Hypothalamus (tissue), 51 donors: ENCODE data around the gene SPO11.

Experiments
- DNase-seq, 51 donors: peaks; one replicate each; lab custom pipeline; 2025; lab: John Stamatoyannopoulos, UW

SPO11 gene, protein sequence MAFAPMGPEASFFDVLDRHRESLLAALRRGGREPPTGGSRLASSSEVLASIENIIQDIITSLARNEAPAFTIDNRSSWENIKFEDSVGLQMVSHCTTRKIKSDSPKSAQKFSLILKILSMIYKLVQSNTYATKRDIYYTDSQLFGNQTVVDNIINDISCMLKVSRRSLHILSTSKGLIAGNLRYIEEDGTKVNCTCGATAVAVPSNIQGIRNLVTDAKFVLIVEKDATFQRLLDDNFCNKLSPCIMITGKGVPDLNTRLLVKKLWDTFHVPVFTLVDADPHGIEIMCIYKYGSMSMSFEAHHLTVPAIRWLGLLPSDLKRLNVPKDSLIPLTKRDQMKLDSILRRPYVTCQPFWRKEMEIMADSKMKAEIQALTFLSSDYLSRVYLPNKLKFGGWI

DNA sequence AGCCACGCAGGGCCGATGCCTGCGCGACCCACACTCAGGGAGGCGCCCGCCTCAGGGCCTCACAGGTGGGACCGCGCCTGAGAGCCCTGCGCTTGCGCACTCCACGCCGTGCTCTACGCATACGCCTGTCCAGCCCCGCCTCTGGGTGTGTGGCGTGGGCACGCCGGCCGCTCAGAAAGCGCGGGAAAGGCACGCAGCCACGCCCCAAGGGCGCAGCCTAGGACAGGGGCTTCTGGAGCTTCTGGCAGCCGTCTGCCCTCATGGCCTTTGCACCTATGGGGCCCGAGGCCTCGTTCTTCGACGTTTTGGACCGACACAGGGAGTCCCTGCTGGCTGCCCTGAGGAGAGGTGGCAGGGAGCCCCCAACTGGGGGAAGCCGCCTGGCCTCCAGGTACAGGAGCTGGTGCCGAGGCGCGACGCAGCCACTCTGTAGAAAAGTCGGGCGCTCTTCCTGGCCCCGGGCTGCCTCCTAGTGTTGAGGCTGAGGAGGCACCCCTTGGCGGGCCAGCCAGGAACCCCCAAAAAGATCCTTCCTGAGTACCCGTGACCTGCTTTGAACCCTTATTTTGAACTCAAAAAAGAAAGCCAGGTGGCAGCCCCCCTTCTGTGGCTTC lies at the start of gene SPO11:
SPO11 (plus strand) TSS at position 196 of the 614 bp plus-strand sequence; CDS start at position 261, 65 bp downstream.
- peak in 1 of 51 donors; percentile 14 for DNase-seq

DNA sequence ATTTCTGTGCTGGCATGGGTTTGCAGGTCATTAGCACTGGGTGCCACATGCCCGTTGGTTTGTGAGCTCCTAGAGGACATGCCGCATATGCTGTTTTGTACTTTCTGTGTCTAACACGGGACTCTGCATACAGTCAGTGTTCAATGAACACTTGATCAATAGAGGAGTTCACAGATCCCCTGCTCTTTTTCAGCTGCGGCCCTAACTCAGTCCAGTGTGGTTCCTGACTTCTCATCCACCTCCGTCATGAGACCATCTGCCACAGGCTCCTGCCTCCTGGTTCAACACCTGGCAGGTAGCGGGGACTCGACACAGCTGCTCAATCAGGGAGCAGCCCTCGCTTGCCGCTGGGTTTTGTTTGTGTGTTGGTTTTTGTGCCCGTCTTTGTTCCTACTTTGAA lies 49.4 kb upstream of the SPO11 start:
- DNase-seq = no peak

DNA sequence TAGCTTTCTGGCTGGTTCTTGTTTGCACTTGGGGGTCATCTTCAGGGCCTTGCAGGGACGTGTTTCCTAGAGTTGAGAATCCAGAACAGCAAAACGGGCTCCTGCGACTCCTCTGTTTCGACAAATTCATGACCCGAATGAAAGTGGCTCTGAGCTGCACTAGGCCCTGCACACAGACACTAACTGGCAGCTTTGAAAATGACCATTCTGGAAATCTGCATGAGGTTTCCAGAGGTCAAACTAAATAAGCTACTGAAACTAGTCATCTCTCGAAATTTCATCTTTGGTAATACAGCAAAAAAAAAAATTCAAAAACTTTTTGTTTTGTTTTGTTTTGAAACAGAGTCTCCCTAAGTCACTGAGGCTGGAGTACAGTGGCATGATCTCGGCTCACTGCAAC lies 47.7 kb upstream of the SPO11 start:
- peak in 1 of 51 donors; percentile 12 for DNase-seq

DNA sequence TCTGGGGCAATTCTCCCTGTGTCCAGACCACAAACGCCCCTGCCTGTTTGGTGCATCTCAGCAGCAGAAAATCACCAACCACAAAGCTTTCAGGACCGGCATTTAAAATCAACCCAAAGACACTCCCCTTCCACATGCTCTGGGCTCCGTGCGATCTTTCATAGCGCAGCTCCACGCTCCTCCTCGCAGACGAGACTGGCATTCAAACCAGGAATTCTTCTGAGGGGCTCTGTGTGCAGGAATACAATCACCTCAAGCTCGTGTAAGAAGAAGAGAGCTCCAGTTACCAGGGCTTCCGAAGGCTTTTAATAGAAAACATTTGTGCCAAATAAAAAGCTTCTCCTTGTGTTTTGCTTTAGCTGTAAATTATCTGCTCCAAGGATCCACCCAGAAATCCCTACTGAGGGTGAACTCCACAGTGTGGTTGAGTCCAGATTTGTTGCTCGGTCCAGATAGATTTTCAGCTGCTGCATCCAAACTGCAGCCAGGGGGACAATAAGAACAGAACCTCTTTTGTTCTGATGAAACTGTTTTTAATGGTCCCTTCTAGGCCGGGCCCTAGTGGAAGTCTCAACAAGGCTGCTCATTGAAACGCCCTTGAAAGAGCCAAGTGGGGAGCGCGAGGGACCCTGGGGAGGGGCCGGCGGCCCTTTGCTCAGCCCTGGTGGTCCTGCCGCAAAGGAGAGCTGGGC lies 46.8 kb upstream of the SPO11 start:
- DNase-seq = peak in 28 of 51 donors; percentile 26 to 91 (median 50)

DNA sequence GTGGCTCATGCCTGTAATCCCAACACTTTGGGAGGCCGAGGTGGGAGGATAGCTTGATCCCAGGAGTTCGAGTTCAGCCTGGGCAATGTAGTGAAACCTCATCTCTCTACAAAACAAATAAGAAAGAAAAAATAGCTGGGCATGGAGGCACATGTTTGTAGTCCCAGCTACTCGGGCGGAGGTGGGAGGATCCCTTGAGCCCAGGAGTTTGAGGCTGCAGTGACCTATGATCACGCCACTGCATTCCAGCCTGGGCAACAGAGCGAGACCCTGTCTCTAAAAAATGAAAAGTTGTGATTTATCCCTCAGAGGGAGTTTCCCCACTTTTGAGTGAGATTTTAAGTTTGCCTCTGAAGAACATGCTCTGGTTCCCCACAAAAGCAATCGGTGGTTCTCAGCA lies 45.7 kb upstream of the SPO11 start:
- DNase-seq = no peak

DNA sequence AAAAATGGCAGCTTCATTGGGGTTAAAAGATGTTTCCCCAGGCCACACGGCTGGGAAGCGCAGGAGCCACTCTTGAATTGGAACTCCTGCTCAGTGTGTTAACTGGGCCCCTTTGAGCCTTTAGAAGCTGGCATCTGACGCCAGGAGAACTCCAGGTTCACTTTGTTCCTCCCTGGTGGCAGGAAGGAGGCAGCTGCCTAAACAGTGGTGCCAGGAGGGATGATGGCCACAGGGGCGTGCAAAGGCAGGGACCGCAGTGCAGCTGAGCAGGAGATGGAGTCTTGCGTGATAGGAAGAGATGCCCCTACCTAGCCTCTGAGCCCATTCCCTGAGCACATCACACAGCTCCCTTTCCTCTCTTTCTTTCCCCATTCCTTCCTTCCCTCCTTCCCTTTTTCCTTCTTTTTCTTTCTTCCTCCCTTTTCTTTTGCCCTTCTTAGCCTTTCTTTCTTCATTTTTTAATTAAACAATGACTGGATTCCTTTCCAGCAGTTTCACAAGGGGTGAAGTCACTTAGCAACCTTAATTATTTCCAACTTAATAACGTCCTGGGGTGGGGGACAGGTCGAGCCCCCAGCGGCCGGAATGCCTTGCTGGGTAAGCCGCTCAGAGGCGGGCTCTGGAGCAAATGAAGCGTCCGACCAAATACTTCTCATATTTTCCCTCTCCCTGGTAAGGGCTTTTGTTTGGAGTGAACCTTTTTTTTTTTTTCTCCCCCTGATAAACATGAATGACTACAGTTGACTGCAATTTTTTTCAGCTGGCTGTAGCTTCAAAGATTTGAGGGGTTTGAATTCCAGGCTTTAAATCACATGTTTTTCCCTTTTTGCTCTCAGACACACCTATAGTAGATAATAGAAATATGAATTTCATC lies 42.4 kb upstream of the SPO11 start:
- peak in 3 of 51 donors; percentile 12 to 25 (median 21) for DNase-seq

DNA sequence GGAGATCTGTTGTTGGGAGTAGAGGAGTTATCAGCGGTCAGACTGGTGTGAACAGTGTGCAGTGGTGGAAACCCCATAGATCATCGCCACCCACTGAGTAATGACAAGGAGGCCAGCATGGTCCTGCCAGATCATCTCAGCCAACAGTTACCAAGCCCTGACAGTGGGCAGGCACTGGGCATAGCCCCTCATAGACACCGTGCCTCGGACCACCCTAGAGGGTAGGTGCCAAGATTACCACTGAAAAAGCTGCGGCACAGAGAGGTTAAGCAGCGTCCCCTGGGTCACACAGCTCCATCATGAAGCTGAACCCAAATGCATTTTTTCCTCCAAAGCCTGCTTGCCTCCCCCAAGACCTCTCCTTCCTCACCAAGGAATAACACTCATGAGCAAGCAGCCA lies 41.7 kb upstream of the SPO11 start:
- DNase-seq = no peak

DNA sequence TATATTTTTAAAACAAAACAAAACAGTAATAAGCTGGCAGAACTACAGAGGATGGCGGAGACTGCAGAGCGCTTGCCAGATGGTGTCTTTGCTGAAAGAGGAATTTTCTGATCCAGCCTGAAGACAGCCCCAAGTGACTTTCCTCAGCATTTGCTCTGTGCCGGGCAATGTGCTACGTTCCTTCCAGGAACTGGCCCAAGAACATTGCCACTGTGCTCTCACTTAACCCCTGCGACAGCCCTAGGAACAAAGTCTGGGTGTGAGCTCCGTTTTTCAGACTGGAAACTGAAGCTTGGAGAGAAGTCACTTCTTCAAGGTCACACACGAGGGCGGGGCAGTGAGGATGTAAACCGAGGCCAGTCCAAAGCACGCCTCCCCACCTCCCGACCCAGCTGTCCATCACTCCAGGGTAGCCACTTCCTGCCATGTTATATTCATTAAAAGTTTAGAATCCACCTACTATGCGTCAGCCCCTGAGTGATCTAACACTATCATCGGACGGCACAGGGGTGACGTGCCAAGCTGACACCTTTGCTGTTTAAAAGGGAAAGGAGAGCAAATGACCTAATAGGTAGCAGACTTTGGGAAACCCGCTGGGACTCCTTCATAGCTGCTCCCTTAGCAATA lies 40.8 kb upstream of the SPO11 start:
- DNase-seq = peak in 18 of 51 donors; percentile 19 to 59 (median 34)

DNA sequence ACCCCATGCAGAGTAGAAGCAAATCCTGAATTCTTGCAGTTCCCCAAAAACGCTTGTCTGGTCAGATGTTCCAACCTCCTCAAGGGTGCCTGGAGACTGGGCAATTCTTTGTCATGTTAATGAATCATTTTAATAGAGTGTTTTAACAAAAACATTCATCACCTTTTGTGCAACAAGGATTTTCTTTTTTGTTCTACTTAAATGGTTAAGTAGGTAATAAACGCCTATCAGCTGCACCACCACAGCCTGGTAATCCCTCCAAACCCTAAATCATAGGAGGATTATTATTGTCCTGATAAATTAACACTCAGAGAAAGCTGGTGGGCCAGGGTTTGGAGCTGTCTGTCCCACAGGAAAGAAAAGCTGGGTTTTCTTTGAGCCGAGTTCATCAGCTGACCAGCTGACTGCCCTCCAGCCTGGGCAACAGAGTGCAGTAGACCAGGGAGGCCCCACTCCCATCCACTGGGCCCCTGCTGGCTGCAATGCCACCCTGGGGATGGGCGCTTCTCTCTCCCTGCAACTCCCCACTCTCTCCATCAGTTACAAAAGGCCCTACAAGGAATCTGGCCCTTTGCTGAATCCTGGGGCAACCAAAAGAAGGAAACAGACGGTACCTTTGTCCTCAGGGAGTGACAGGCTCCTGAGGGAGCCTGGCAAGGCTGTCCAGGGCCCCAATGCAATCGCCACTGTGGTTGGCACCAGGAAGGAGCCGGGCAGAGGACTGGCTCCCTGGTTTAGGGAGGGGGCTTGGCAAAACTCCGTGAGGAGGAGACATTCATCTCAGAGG lies 40.0 kb upstream of the SPO11 start:
- DNase-seq = peak in 29 of 51 donors; percentile 22 to 95 (median 72)

DNA sequence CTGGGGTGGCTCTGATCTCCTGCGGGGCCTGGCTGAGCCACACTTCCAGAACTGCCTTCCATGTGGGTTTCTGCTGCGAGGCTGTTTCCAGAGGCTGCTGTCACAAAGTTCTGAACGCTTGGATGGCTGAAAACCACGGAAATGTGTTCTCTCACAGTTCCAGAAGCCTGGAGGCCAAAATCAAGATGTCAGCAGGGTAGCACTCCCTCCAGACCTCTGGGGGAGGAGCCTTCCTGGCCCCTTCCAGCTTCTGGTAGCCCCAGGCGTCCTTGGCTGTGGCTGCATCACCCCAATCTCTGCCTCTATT lies 39.5 kb upstream of the SPO11 start:
- DNase-seq = peak in 1 of 51 donors; percentile 72

DNA sequence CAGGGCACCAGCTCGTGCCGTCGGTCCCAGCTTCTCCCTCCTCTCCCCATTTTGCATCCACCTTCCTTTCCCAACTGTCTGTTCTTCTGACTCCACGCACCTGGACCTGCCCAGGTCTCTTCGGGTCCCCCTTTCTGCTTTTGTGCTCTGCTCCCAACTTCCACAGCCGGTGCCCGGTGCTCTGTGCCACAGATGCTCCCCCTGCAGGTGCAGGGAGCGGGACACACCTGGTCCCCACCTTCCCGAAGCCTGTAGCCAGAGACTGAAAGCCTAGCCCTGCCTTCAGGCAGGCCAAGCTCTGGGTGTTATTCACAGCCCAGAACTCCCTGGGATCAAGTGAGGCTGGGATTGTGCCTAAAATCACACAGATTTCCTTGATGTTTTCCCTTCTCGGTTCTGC lies 38.6 kb upstream of the SPO11 start:
- DNase-seq = no peak

DNA sequence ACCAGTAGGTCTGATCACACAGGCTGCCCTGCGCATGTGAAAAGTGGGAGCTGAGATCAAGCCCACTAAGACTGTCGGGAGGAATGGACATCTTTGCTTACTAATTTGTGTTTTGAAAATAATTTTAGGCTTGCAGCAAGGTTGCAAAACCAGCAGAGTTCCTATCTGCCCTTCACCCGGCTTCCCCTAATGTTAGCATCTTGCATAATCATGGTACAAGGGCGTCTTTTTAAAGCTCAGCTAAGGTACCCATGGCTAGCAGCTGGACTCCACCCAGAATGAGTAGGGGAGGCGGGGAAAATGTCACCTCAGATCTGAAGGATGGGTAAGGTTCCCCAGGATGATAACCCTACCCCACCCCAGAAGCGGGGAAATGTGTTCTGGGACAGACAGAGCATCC lies 37.9 kb upstream of the SPO11 start:
- DNase-seq = no peak

DNA sequence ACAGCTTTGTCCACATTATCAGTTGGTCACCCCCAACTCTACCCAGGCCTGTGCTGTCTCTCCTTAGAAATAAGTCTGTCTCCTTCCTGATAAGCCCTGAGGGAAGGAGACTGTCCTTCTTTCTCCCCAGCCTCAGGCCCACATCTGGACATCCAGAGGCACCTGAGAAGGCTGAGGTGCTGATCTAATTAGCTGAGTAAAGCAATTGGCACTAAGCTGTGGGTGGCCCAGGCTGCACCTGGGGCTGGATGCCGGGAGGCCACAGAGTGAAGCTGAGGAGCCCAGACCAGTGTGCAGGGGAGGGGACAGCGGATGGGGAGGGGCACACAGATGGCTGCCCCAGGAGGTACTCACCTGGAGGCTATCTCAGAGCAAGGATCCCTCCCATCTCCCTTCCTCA lies 37.0 kb upstream of the SPO11 start:
- no peak for DNase-seq

DNA sequence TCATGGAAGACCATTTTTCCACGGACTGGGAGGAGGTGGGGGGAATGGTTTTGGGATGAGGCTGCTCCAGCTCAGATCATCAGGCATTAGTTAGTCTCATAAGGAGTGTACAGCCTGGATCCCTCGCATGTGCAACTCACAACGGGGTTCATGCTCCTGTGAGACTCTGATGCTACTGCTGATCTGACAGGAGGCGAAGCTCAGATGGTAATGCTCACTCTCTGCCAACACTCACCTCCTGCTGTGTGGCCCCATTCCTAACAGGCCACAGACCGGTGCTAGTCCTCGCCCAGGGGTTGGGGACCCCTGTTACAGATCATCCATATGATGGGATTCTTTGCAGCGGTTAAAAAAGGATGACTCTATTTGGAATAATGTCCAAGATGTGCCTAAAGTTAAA lies 35.6 kb upstream of the SPO11 start:
- no peak for DNase-seq

DNA sequence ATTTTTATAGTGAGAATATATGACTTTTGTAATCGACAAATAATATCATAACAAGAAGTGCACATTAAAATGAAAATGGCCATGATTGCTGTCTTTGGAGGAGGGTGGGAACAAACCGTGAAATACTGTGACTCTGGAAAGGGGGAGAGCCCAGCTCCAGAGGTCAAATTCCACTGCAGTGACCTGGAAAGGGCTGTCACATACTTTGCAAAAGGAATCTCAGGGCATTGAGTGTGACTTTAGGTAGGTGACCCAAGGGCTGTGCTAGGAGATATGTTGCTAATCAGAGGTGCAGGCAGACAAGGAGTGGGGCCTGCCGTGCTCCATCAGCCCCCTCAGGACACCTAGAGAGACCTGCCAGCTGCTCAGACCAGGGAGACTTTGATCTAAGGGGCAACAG lies 35.1 kb upstream of the SPO11 start:
- DNase-seq = no peak

DNA sequence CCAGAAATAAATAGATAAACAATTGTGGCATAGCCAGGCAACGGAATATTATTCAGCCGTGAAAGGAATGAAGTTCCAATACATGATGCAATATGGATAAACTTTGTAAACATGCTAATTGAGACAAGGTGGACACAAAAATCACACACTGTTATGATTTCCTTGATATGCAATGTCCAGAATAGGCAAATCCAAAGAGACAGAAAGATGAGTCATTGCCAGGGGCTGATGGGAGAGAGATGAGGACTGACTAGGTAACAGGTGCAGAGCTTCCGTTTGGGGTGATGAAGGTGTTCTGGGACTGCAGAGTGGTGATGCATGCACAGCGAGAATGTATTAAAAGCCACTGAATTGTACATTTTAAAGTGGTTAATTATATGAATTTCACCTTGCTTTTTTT lies 31.1 kb upstream of the SPO11 start:
- DNase-seq = no peak

DNA sequence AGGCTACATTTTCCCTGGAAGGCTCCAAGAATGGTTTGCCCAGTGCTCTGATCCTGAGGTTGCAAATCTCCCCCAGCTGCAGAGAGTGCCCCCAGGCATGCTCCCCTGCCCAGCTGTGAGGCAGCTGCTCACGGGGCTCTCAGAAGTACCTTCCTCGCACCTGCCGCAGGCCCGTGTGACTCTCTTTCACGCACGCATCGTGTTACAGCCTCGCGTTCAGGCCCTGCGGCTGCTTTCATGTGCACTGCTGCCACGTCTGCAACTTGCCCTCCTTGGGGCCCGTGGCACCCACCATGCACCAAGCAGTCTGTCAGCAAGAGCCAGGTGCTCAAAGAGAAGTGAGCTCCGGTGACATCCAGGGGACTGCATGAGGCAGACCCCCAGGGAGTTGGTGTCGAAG lies 28.6 kb upstream of the SPO11 start:
- no peak for DNase-seq

DNA sequence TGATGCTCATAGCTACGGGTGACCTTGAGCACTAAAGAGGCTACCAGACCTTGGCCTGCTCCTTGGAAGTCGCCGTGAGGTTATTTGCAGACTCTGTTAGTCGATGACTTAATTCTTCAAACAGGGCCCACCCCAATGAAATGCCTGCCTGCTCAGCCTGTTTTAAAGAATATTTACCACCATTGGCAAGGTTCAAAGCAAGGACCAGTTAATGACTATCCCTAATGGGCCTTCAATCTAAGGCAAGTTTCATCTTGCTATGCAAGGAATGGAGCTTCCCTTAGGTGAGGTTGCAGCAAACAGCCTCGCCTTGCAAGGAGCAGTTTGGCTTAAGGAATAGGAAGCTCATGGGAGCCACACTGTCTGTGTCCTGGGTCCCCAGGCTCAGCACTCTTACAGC lies 22.9 kb upstream of the SPO11 start:
- DNase-seq = no peak

DNA sequence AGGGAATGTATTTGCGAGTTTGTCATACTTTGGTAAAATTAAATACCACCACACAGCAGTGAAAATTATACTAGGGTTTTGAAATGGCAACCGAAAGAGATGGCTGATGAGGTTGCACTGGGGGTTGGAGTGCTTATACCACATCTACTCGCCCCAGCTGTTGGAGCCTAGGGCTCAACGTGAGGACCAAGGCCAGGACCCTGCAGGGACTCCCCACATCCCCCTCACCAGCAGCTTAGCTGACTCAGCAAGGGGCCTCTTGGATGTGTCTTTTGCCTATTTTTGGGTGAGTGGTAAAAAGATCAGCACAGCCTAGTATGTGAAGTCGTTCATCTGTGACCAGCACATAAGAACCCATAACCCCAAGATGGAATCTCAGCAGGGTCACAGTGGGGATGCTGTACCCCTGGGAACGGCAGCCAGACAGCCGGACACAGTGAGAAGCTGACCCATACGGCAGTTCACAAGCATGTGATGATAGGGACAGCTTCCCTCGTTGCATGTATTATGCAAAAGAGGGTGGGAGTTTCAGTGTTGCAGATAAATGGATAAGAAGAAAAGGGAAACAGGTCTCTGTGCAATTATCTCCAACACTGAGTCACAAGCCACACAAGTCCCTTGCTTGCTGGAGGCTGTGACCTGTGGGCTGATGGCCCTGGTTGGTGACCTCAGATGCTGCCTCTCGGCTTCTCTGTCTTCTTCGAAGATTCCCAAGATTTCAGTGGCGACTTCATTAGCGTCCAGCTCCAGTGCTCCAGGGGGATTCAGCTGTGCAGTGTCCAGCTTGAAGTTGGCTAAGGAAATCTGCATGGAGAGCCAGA lies 20.9 kb upstream of the SPO11 start:
- DNase-seq = no peak
